Stimulated activated naive CD8-positive, alpha-beta T cell treated with anti-CD3 and anti-CD28 coated beads, Interleukin-15, Interleukin-2, amounts not matched to agents 100 ng/mL and 50 ng/mL, for 24 hours (primary cell): ENCODE data around the gene DTNB.
"Not testable (repeated sequence)": the region's sequence is repeated elsewhere in the genome, so short reads cannot be mapped to it uniquely, and the experiment has no call there.

ENCODE experiments used
- H3K27ac Mint-ChIP-seq: one replicate; pipeline ENCODE4 v1.8.0; 2021; ENCODE audit warnings: mild to moderate bottlenecking, mixed read lengths
- H3K27me3 Mint-ChIP-seq: one replicate; pipeline ENCODE4 v1.8.0; 2021; ENCODE audit warnings: mixed read lengths
- H3K36me3 Mint-ChIP-seq: one replicate; pipeline ENCODE4 v1.8.0; 2021; ENCODE audit warnings: low read depth, mixed read lengths
- H3K4me1 Mint-ChIP-seq: one replicate; pipeline ENCODE4 v1.8.0; 2021; ENCODE audit warnings: low read depth, mixed read lengths
- H3K4me3 Mint-ChIP-seq: one replicate; pipeline ENCODE4 v1.8.0; 2021; ENCODE audit warnings: mild to moderate bottlenecking, mixed read lengths
- H3K9me3 Mint-ChIP-seq: one replicate; pipeline ENCODE4 v1.8.0; 2021; ENCODE audit warnings: mixed read lengths

Gene DTNB

DNA sequence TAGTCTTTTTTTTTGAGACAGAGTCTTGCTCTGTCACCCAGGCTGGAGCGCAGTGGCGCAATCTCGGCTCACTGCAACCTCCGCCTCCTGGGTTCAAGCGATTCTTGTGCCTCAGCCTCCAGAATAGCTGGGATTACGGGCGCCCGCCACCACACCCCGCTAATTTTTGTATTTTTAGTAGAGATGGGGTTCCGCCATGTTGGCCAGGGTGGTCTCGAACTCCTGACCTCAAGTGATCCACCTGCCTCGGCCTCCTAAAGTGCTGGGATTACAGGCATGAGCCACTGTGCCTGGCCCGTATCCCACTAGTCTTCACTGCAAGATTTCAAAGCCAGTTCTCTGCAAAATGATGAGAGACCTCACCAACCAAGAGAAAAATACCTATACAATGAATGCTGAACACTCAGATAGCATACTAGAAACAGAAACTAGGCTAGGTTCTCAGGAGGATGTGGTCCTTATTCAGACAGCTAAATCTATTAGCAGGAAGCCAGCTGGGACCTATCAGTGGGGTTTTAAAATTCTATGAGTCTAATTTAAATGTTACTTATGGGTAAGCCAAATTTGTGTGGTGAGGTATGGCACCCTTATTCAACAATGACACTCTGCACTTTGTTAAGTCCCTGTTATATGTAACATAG is 270.1 kb downstream of the DTNB start:
- not testable (repeated sequence) for H3K36me3 Mint-ChIP-seq, H3K4me3 Mint-ChIP-seq, H3K9me3 Mint-ChIP-seq, H3K27me3 Mint-ChIP-seq
- H3K27ac Mint-ChIP-seq: peak overlapping the region; percentile 19
- H3K4me1 Mint-ChIP-seq: peaks cover 41% of the 10 kb centered on the region

DNA sequence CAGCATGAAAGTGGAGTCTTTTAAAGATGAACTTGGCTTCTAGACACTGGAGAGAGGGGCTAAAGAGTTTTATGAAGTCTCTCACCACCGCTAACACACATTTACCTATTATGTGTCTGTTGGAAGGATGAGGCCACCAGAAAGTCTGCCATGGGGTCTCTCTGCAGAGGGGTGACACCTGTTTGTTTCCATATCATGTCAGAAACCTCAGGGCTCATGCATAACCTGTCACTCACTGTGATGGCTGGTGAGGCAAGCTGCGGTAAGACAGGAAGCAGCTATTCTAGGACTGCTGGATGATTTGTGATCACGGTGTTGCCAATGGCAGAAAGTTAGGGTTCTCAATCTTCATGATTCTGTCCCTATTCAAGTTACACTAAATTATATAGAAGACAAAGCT is 270.9 kb downstream of the DTNB start:
- no peaks in the 10 kb centered on the region for H3K27me3 Mint-ChIP-seq
- H3K4me3 Mint-ChIP-seq: no peak overlapping the region
- H3K27ac Mint-ChIP-seq: peak overlapping the region; percentile 15
- H3K36me3 Mint-ChIP-seq: no peaks in the 10 kb centered on the region
- H3K9me3 Mint-ChIP-seq: no peaks in the 10 kb centered on the region
- peaks cover 41% of the 10 kb centered on the region for H3K4me1 Mint-ChIP-seq

DNA sequence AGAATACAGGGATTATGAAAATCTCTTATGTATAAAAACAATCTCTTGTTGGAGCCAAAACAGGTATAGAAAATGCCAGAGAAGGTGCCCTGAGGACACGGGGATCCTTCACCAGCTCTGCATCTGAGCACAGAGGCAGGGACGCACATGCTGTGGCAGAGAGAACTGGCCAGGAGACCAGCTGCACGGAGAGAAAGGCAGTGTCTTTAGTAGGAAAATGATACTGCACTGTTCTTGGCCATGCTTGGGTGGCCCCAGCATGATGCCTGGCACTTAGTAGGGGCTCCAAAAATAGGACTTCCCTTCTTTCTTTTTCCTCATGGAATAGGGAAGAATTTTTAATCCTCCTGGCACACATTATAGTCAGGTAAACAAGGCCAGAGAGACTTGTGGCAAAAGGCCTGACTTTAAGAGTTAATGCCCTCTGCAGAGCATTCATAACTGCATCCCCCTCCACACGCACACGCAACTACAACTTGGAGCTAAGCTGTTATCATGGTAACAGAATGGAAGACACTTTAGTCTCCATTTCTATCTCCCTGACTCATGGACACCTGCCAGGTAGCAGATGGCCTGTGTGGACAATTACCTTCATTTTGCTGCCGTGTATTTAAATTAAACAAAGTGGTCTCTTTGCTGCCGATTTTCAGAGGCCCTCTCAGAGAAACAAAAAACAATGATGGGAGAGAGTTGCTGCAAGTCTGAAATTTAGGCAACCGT is 271.9 kb downstream of the DTNB start:
- peaks cover 41% of the 10 kb centered on the region for H3K4me1 Mint-ChIP-seq
- no peaks in the 10 kb centered on the region for H3K27me3 Mint-ChIP-seq
- H3K36me3 Mint-ChIP-seq: no peaks in the 10 kb centered on the region
- H3K4me3 Mint-ChIP-seq: no peak overlapping the region
- peak overlapping the region; percentile 37 for H3K27ac Mint-ChIP-seq
- no peaks in the 10 kb centered on the region for H3K9me3 Mint-ChIP-seq

DNA sequence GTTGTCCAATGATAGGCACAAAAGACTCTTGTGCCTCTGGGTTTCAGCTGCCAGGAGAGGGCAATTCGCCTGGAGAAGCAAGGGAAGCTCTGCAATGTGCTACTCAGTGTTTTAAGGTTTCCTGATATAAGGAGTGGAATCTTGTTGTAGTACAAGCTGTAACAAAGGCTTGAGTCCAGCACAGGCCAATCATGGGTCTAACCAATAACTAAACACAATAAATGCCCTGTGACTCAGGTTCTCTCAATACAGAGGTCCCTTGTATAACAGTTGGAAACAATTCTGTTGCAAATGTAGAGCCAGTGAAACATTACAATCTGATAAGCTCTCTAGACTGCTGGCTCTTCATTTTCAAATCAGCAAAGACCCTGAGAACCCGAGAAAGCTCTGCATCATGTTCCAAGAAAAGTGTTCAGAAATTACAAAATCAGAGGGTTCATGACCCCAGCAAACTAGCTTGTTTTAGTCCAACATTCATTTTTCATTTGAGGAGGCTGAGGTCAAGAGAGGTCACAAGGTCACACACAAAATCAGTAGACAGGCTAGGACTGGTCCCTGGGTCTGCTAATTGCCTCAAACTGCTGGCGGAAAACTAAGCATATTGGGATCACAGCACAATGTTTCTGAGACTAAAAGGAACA is 272.7 kb downstream of the DTNB start:
- H3K27ac Mint-ChIP-seq: no peak overlapping the region
- no peaks in the 10 kb centered on the region for H3K27me3 Mint-ChIP-seq
- H3K4me3 Mint-ChIP-seq: no peak overlapping the region
- H3K4me1 Mint-ChIP-seq: peaks cover 38% of the 10 kb centered on the region
- no peaks in the 10 kb centered on the region for H3K9me3 Mint-ChIP-seq
- H3K36me3 Mint-ChIP-seq: no peaks in the 10 kb centered on the region

DNA sequence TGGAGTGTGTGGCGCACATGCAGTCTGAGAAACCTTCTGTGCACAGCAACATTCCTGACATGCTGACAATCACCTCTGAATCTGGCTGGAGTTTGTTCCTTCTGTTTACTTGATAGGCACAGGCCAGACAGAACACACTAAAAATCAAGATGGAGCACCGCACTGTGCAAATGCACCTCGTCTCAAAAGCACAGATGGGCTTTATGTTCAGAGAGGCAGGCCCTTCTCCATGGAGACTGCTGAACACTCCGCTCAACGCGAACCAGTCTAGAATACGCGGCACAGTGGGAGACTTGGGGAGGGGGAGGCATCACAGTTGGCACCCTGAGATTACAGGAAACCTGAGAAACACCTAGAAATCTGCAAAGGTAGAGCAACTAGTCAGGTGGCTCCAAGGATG is 273.2 kb downstream of the DTNB start:
- Mint-ChIP-seq H3K4me3 (no peak overlapping the region), H3K27me3 (no peaks in the 10 kb centered on the region), H3K4me1 (peaks cover 37% of the 10 kb centered on the region), H3K9me3 (no peaks in the 10 kb centered on the region), H3K27ac (no peak overlapping the region), H3K36me3 (no peaks in the 10 kb centered on the region)

DNA sequence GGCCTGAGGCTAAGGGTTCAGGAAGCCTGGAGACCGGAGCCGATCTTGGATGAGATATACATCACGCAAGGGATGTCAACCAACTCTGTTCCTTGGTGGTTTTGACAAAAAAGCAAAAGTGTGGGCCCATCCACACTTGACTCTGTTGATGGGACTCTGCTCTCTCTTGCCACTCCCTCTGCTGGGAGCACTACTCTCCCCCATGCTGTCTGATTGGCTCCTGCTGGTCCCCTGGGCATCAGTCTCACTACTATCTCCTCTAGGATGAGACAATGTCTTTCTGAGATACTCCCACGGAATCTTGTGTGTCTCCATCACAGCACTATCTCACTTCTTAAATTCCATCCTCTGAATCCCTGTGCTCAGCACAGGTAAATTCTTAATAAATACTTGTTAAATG is 274.8 kb downstream of the DTNB start:
- H3K27ac Mint-ChIP-seq: no peak overlapping the region
- H3K27me3 Mint-ChIP-seq: no peaks in the 10 kb centered on the region
- H3K4me3 Mint-ChIP-seq: no peak overlapping the region
- no peaks in the 10 kb centered on the region for H3K9me3 Mint-ChIP-seq
- H3K4me1 Mint-ChIP-seq: peaks cover 29% of the 10 kb centered on the region
- no peaks in the 10 kb centered on the region for H3K36me3 Mint-ChIP-seq

DNA sequence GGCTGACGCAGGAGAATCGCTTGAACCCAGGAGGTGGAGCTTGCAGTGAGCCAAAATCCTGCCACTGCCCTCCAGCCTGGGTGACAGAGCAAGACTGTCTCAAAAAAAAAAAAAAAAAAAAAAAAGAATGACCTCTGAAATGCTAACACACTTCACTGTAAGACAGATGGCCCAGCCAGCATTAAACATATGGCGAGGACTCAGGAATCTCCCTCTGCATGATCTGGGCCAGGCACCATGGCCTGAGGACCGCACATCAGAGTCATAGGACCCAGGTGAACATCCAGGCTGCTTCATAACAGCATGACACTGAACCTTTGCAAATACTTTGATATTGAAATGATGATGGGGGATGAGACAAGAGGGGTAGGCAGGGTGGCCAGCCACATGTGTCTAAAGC is 275.6 kb downstream of the DTNB start:
- Mint-ChIP-seq H3K4me3 (no peak overlapping the region), H3K36me3 (peaks cover under 1% of the 10 kb centered on the region), H3K27ac (no peak overlapping the region), H3K4me1 (peaks cover 21% of the 10 kb centered on the region), H3K27me3 (no peaks in the 10 kb centered on the region), H3K9me3 (no peaks in the 10 kb centered on the region)

DNA sequence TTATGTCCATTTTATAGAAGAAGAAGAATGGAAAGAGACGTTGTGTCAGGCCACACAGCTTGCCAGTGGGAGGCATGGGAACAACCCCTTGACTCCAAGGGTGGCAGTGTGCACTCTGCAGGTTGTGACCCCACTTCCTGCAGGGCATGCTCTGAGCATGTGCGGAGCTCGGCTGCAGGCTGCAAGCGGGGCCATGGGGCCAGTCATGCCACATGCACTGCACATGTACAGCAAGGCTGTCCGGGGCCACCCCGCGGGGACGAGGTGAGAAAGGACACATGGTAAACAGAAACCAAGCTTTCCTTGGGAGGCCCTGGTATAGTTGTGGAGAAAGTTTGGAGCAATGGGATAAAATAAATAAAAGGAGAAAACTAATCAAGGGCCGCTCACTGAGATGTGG is 284.2 kb downstream of the DTNB start:
- peaks cover 4% of the 10 kb centered on the region for H3K9me3 Mint-ChIP-seq
- H3K4me3 Mint-ChIP-seq: no peak overlapping the region
- H3K4me1 Mint-ChIP-seq: peaks cover 12% of the 10 kb centered on the region

DNA sequence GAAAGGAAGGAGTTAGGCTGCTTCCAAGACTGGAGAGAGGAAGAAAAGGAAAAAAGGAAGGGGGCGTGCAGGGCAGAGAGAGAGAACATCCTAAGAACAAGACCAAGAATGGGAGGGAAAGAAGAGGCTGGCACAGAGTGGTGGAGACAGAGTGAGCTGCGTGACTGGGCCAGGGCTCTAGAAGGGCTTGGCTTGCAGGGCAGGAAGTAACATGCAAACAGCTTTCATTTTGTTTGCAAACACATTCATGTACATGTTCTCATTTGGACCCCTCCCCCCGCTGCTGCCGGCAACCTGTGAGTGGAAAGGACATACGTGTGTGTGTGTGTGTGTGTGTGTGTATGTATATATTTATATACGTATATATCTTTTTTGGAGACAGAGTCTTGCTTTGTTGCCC is 284.9 kb downstream of the DTNB start:
- Mint-ChIP-seq H3K9me3 (peaks cover 4% of the 10 kb centered on the region), H3K4me1 (peaks cover 12% of the 10 kb centered on the region), H3K27ac (no peak overlapping the region), H3K36me3 (peaks cover 19% of the 10 kb centered on the region), H3K4me3 (no peak overlapping the region), H3K27me3 (no peaks in the 10 kb centered on the region)

More for the DNA sequence above, 284.2 kb downstream of the DTNB start:
- H3K27me3 Mint-ChIP-seq: no peaks in the 10 kb centered on the region
- H3K27ac Mint-ChIP-seq: no peak overlapping the region
- peaks cover 19% of the 10 kb centered on the region for H3K36me3 Mint-ChIP-seq

DNA sequence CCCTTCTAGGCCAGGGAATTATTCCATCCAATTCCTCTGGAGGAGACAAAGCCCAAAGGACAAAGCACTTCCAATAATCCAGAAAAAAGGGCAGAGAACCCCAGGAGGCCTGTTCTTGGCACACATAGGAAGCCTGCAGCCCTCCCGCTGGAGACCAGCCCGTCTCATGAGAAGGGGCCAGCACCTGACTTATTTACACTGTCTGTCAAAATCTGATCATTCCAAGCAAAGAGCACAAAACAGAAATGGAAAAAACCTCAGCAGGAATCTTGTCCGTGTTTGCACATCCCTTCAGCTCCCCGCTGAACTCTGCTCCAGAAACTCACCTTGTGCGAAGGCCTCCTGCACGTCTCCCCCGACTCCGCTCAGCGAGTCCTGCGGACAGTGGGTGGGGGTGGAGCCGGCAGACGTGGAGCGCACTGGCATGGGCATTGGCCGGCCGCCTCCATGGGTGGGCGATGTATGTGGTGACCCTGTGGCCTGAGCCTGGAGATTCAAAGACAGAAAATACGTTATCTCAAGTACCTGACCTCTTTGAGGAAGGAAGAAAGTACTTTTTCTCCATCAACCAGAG is 285.4 kb downstream of the DTNB start:
- H3K36me3 Mint-ChIP-seq: peaks cover 19% of the 10 kb centered on the region
- H3K9me3 Mint-ChIP-seq: peaks cover 4% of the 10 kb centered on the region
- H3K4me3 Mint-ChIP-seq: no peak overlapping the region
- H3K27me3 Mint-ChIP-seq: no peaks in the 10 kb centered on the region
- H3K27ac Mint-ChIP-seq: no peak overlapping the region
- H3K4me1 Mint-ChIP-seq: peaks cover 12% of the 10 kb centered on the region

DNA sequence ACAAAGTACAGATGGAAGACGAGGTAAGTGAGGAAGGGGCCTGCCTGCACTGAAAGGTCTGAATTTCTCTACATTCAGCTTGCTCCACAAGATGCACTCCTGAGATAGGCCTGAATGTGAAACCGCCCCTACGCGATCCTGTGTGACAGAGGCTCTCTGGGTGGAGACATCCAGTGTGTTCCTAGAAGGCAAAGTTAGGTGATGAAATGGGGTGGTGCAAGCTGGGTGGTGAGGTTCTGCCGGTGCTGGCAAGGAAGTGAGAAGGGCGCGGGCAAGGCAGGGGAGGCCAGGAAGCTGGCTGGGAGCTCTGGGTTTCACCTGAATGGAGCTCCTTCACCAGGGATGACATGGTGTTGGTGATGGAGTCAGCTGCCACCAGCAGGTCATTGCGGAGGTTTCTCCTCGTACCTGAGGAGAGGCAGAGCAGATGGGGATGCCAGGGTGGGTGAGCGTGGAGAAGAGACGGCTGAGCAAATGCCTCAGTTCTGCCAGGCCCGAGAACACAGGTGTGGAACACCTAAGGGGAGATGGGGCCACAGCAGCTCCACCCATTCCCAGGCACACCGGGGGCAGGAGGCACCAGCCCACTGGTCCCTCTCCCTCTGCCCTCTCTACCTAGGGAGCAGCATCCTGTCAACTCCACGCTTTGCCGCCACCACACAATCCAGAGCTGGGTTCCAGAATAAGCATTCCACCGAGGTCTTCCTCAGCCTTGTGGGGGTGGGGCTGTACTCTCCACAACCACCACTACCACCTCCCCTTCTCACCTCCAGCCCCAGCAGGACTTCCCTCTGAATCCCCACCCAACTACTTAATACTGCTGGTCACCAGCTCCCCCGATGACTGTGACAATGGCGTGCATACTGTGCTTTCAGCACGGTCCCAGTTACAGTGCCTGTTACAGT is 286.2 kb downstream of the DTNB start:
- Mint-ChIP-seq H3K4me3 (no peak overlapping the region), H3K9me3 (peaks cover 4% of the 10 kb centered on the region), H3K27me3 (no peaks in the 10 kb centered on the region), H3K27ac (no peak overlapping the region), H3K4me1 (peaks cover 11% of the 10 kb centered on the region), H3K36me3 (peaks cover 14% of the 10 kb centered on the region)

DNA sequence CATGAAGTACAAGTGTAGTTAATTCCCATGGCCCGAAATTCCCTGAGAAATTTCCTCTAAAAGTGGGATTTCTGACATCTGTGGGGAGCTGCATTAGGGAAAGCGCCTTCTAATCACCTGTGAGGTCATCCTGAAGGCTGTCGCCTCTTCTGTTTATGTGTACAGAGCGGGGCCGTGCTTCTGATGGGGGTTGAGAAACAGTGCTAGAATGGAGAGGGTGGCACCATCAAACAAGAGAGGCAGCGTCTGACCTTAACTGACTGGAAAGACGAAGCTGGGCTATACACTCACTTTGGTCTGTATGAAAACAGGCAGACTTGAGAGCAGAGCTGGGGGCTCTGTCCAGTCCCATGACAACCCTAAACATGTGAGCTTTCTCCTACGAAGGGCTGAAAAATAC is 287.5 kb downstream of the DTNB start:
- Mint-ChIP-seq H3K36me3 (peaks cover 8% of the 10 kb centered on the region), H3K4me1 (no peaks in the 10 kb centered on the region), H3K9me3 (no peaks in the 10 kb centered on the region), H3K27ac (no peak overlapping the region), H3K4me3 (no peak overlapping the region), H3K27me3 (no peaks in the 10 kb centered on the region)

DNA sequence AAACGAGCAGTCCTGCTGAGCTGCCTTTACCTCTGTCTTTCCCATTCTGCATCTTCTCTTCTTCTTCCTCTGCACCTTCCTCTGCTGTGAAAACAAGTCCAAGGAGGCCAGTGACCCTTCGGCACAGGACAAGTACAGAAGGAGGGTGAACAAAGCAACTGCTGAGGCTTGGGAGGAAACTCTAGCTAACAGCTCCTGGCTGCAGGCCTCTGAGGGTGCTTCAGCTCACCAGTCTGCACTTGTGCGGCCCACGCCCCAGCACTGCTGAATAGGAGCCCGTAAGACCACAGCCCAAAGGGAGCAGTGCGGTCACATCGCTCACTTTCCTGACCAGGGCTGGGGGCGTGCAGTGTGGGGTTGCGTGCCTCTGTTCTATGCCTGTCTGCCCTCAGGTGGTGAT is 289.6 kb downstream of the DTNB start:
- no peaks in the 10 kb centered on the region for H3K27me3 Mint-ChIP-seq
- H3K27ac Mint-ChIP-seq: no peak overlapping the region
- H3K36me3 Mint-ChIP-seq: peaks cover 8% of the 10 kb centered on the region
- H3K4me1 Mint-ChIP-seq: peaks cover 18% of the 10 kb centered on the region
- no peaks in the 10 kb centered on the region for H3K9me3 Mint-ChIP-seq
- H3K4me3 Mint-ChIP-seq: no peak overlapping the region

DNA sequence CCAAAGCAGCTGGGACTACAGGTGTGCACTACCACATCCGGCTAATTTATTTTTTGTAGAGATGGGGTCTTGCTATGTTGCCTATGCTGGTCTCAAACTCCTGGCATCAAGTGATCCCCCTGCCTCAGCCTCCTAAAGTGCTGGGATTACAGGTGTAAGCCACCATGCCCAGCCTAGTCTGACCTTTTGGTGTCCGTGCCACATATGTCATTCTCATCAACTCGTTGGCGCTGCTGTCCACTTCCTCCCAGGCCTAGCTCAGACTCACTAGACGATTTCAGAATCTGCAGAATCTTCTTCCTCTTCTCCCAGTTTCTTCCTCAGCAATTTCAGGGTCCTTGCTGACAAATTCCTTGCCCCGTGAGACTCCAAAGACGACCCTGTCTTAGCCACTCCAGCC is 291.9 kb downstream of the DTNB start:
- Mint-ChIP-seq H3K9me3 (no peaks in the 10 kb centered on the region), H3K4me1 (peaks cover 38% of the 10 kb centered on the region), H3K4me3 (no peak overlapping the region), H3K27ac (no peak overlapping the region), H3K36me3 (peaks cover 2% of the 10 kb centered on the region), H3K27me3 (no peaks in the 10 kb centered on the region)
